Esophagus muscularis mucosa (tissue), 3 donors: ENCODE measurements around the gene SPON1.

Experiments
- CTCF ChIP-seq, 3 experiments: fragments of 200-600 bp in 2 of 3; fragments of 450-650 bp in 1 of 3; sonication (generic) in 2 of 3; IDR thresholded peaks; one replicate each; pipeline ENCODE4 v1.5.1; 2017 to 2019; ENCODE audit warnings: antibody characterized with exemption in 3 of 3, mild to moderate bottlenecking in 2 of 3, moderate library complexity in 1 of 3
- POLR2A ChIP-seq: fragments of 450-650 bp; IDR thresholded peaks from one replicate; pipeline ENCODE4 v1.6.1; 2017; ENCODE audit warnings: antibody characterized with exemption, moderate library complexity, mild to moderate bottlenecking, low read depth

GRCh38 chr11:13917264-13917663 lies 45.3 kb upstream of the SPON1 start:
- TF ChIP-seq CTCF (IDR thresholded peaks at IDR 0.05) (no peak), POLR2A (no peak)
